HUES6 (cell line): Measurements from ENCODE around the gene PRLH.

Source experiments
- H3K27ac ChIP-seq: 2 replicates; pipeline ENCODE4 v1.7.0; 2013; ENCODE audit warnings: low read depth, mild to moderate bottlenecking, low read length, inconsistent platforms
- H3K27me3 ChIP-seq: 2 replicates; pipeline ENCODE4 v1.6.1; 2013; ENCODE audit warnings: low read length; ENCODE audit not compliant: control insufficient read depth, insufficient read depth
- H3K36me3 ChIP-seq: 2 replicates; pipeline ENCODE4 v1.6.1; 2013; ENCODE audit warnings: low read length; ENCODE audit not compliant: control insufficient read depth, insufficient read depth
- H3K4me1 ChIP-seq: 2 replicates; pipeline ENCODE4 v1.6.1; 2013; ENCODE audit warnings: low read length; ENCODE audit not compliant: control insufficient read depth, insufficient read depth
- H3K4me3 ChIP-seq: 2 replicates; pipeline ENCODE4 v1.5.1; 2013; ENCODE audit warnings: low read depth, low read length
- H3K9ac ChIP-seq: one replicate; pipeline ENCODE4 v1.6.1; 2013; ENCODE audit warnings: mild to moderate bottlenecking, low read length
- H3K9me3 ChIP-seq: 2 replicates; pipeline ENCODE4 v1.6.1; 2013; ENCODE audit warnings: low read depth, low read length; ENCODE audit not compliant: control insufficient read depth, insufficient read depth

The PRLH gene

GRCh38 chr2:237567276-237568029 is 1.1 kb downstream of the PRLH start:
- Histone ChIP-seq H3K36me3 (no peaks in the 10 kb centered on the region), H3K27ac (no peak overlapping the region), H3K9me3 (no peaks in the 10 kb centered on the region), H3K4me1 (peaks cover 7% of the 10 kb centered on the region), H3K9ac (no peak overlapping the region), H3K4me3 (no peak overlapping the region), H3K27me3 (peaks cover 6% of the 10 kb centered on the region; the same call in 1 of the 2 replicates)

GRCh38 chr2:237568121-237568660 is 1.8 kb downstream of the PRLH start:
- no peak overlapping the region for H3K9ac ChIP-seq
- H3K27me3 ChIP-seq: peaks cover 6% of the 10 kb centered on the region; the same call in 1 of the 2 replicates
- no peak overlapping the region for H3K4me3 ChIP-seq
- H3K4me1 ChIP-seq: peaks cover 11% of the 10 kb centered on the region
- H3K9me3 ChIP-seq: no peaks in the 10 kb centered on the region
- H3K36me3 ChIP-seq: no peaks in the 10 kb centered on the region
- no peak overlapping the region for H3K27ac ChIP-seq

- no peak overlapping the region for H3K9ac ChIP-seq
- peaks cover 6% of the 10 kb centered on the region; the same call in 1 of the 2 replicates for H3K27me3 ChIP-seq
- no peaks in the 10 kb centered on the region; the same call in 1 of the 2 replicates for H3K36me3 ChIP-seq
- H3K4me1 ChIP-seq: peaks cover 11% of the 10 kb centered on the region
- no peaks in the 10 kb centered on the region for H3K9me3 ChIP-seq
- no peak overlapping the region for H3K4me3 ChIP-seq
- no peak overlapping the region for H3K27ac ChIP-seq
These were observed 2.7 kb downstream of the PRLH start for GRCh38 chr2:237569041-237569440.

GRCh38 chr2:237569896-237570295 is 3.5 kb downstream of the PRLH start:
- Histone ChIP-seq H3K9ac (no peak overlapping the region), H3K27ac (no peak overlapping the region), H3K4me3 (no peak overlapping the region), H3K27me3 (peaks cover under 1% of the 10 kb centered on the region; the same call in 1 of the 2 replicates), H3K9me3 (no peaks in the 10 kb centered on the region), H3K4me1 (peaks cover 11% of the 10 kb centered on the region), H3K36me3 (peaks cover 6% of the 10 kb centered on the region; the same call in 1 of the 2 replicates)

GRCh38 chr2:237570776-237571335 is 4.5 kb downstream of the PRLH start:
- Histone ChIP-seq H3K4me3 (no peak overlapping the region), H3K27me3 (no peaks in the 10 kb centered on the region), H3K27ac (no peak overlapping the region), H3K9ac (no peak overlapping the region), H3K9me3 (no peaks in the 10 kb centered on the region), H3K36me3 (peaks cover 6% of the 10 kb centered on the region; the same call in 1 of the 2 replicates), H3K4me1 (peaks cover 11% of the 10 kb centered on the region)

GRCh38 chr2:237571551-237571950 is 5.2 kb downstream of the PRLH start:
- Histone ChIP-seq H3K9ac (no peak overlapping the region), H3K9me3 (no peaks in the 10 kb centered on the region), H3K27me3 (no peaks in the 10 kb centered on the region), H3K36me3 (peaks cover 12% of the 10 kb centered on the region), H3K4me1 (peaks cover 11% of the 10 kb centered on the region), H3K27ac (no peak overlapping the region), H3K4me3 (no peak overlapping the region)

- Histone ChIP-seq H3K27ac (no peak overlapping the region), H3K9ac (no peak overlapping the region), H3K9me3 (no peaks in the 10 kb centered on the region), H3K4me3 (no peak overlapping the region), H3K27me3 (no peaks in the 10 kb centered on the region), H3K36me3 (peaks cover 18% of the 10 kb centered on the region), H3K4me1 (peaks cover 11% of the 10 kb centered on the region)
These were observed 5.8 kb downstream of the PRLH start for GRCh38 chr2:237572021-237572741.

GRCh38 chr2:237572742-237573101 is 6.3 kb downstream of the PRLH start:
- Histone ChIP-seq H3K36me3 (peaks cover 23% of the 10 kb centered on the region), H3K4me1 (peaks cover 11% of the 10 kb centered on the region), H3K27me3 (no peaks in the 10 kb centered on the region), H3K9ac (no peak overlapping the region), H3K27ac (no peak overlapping the region), H3K9me3 (no peaks in the 10 kb centered on the region), H3K4me3 (no peak overlapping the region)

GRCh38 chr2:237573721-237574415 is 7.5 kb downstream of the PRLH start:
- Histone ChIP-seq H3K9me3 (no peaks in the 10 kb centered on the region), H3K9ac (no peak overlapping the region), H3K36me3 (peaks cover 34% of the 10 kb centered on the region), H3K4me1 (peaks cover 11% of the 10 kb centered on the region), H3K27ac (no peak overlapping the region), H3K27me3 (no peaks in the 10 kb centered on the region), H3K4me3 (no peak overlapping the region)

GRCh38 chr2:237574467-237574866 is 8.1 kb downstream of the PRLH start:
- no peak overlapping the region for H3K9ac ChIP-seq
- no peaks in the 10 kb centered on the region for H3K9me3 ChIP-seq
- no peak overlapping the region for H3K27ac ChIP-seq
- H3K4me3 ChIP-seq: no peak overlapping the region
- H3K36me3 ChIP-seq: peaks cover 39% of the 10 kb centered on the region
- no peaks in the 10 kb centered on the region for H3K27me3 ChIP-seq
- peaks cover 11% of the 10 kb centered on the region for H3K4me1 ChIP-seq
